Measurements from ENCODE around the gene KRTAP10-1. TPM values are rescaled to one million over a fixed set of nuclear protein-coding genes. Genes with fewer than 3 reads are reported as not detected.

KRTAP10-1 gene
- total and polyA plus RNA-seq, 2 of the 13 experiments (the other 11 are each of a cell fraction or from before 2014, with no cell fraction given) = not detected

- no peak for TF ChIP-seq ARID3A (IDR thresholded peaks at IDR 0.05; ENCODE audit: low read depth, low read length)
- no peak for TF ChIP-seq HES4 (CRISPR knock-in tag; IDR thresholded peaks at IDR 0.05; ENCODE audit: borderline replicate concordance)
- TF ChIP-seq, protein P1, sequence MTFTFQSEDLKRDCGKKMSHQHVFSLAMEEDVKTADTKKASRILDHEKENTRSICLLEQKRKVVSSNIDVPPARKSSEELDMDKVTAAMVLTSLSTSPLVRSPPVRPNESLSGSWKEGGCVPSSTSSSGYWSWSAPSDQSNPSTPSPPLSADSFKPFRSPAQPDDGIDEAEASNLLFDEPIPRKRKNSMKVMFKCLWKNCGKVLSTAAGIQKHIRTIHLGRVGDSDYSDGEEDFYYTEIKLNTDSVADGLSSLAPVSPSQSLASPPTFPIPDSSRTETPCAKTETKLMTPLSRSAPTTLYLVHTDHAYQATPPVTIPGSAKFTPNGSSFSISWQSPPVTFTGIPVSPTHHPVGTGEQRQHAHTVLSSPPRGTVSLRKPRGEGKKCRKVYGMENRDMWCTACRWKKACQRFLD (CRISPR knock-in tag; IDR thresholded peaks at IDR 0.05; ENCODE audit: borderline replicate concordance) = 0 out of 2 replicates have a peak, but pooled peaks have one; percentile 28
- 0 out of 2 replicates have a peak, but pooled peaks have one; percentile 24 for TF ChIP-seq HMGXB3 (CRISPR knock-in tag; IDR thresholded peaks at IDR 0.05; ENCODE audit: borderline replicate concordance)
- TF ChIP-seq MZF1 (CRISPR knock-in tag; IDR thresholded peaks at IDR 0.05; ENCODE audit: borderline replicate concordance) = no peak
- no peak for TF ChIP-seq PHF5A (CRISPR knock-in tag; IDR thresholded peaks at IDR 0.05; ENCODE audit: low read depth, unreplicated experiment)
- TF ChIP-seq STAG1 (CRISPR knock-in tag; IDR thresholded peaks at IDR 0.05) = no peak
- 0 out of 2 replicates have a peak, but pooled peaks have one; percentile 31 for TF ChIP-seq ZNF143 (CRISPR knock-in tag; IDR thresholded peaks at IDR 0.05)
- no peak for TF ChIP-seq ZNF121 (CRISPR knock-in tag; IDR thresholded peaks at IDR 0.05)
- TF ChIP-seq IKZF4 (CRISPR knock-in tag; IDR thresholded peaks at IDR 0.05; ENCODE audit: borderline replicate concordance, low read depth, not compliant biosample characterization) = peak; percentile 5
- no peak for TF ChIP-seq HNRNPL (IDR thresholded peaks at IDR 0.05; ENCODE audit: low read depth, low read length)
- no peak for TF ChIP-seq SSRP1 (CRISPR knock-in tag; IDR thresholded peaks at IDR 0.05)
- no peak for TF ChIP-seq ZNF10 (CRISPR knock-in tag; IDR thresholded peaks at IDR 0.05; ENCODE audit: borderline replicate concordance, low read depth)
- TF ChIP-seq ARHGAP35 (CRISPR knock-in tag; IDR thresholded peaks at IDR 0.05; ENCODE audit: borderline replicate concordance) = no peak
- TF ChIP-seq USF2 (IDR thresholded peaks at IDR 0.05; ENCODE audit: low read depth, low read length) = 0 out of 2 replicates have a peak, but pooled peaks have one; percentile 22
- TF ChIP-seq USF2 (CRISPR knock-in tag; IDR thresholded peaks at IDR 0.05; ENCODE audit: borderline replicate concordance) = no peak
These were observed 34.2 kb downstream of the KRTAP10-1 start (continued) for GRCh38 chr21:44505673-44506278.

Data from HepG2 (cell line).